ENCODE results near the gene FAHD2B.
"Not testable (repeated sequence)": the region's sequence is repeated elsewhere in the genome, so short reads cannot be mapped to it uniquely, and the experiment has no call there.

- TF ChIP-seq EZH2 (IDR thresholded peaks at IDR 0.05; ENCODE audit: low read length, missing control alignments); CTCF (conservative IDR thresholded peaks at IDR 0.05 in 1 of 2, IDR thresholded peaks at IDR 0.05 in 1 of 2; ENCODE audit: low read depth in 1 of 2, low read length in 2 of 2): not testable (repeated sequence)
These were observed 9.6 kb downstream of the FAHD2B start for GRCh38 chr2:97085093-97085492.

Data from fibroblast of lung (primary cell).